Measurements from ENCODE around the gene WBP2. TPM values are rescaled to one million over a fixed set of nuclear protein-coding genes. Genes with fewer than 3 reads are reported as not detected.
A peak's percentile ranks its signal among the peaks of the same experiment; 100 is the strongest.
"Not testable (repeated sequence)": the region's sequence is repeated elsewhere in the genome, so short reads cannot be mapped to it uniquely, and the experiment has no call there.

The WBP2 gene
- total RNA-seq, 1 donor from 2014 or later = 33.9 TPM

DNA sequence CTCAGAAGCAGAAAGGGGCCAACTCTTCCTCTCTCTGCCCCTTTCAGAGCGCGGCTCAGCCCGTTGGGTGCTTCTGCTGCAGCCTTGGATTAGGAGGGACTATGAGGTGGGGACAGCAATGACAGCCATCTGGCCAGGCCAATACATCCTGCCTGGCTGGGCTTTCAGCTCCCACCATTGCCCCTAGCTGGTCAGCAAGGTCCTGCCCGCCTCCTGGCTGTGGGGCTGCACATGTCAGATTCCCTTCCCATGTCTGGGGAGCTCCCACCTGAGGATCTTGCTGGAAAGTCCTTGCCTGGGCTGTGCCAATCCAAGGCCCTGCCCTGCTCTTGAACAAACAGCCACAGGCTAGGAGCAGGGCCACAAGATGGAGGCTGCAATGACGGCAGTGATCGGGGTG lies 33.3 kb upstream of the WBP2 start:
- no peak for DNase-seq

DNA sequence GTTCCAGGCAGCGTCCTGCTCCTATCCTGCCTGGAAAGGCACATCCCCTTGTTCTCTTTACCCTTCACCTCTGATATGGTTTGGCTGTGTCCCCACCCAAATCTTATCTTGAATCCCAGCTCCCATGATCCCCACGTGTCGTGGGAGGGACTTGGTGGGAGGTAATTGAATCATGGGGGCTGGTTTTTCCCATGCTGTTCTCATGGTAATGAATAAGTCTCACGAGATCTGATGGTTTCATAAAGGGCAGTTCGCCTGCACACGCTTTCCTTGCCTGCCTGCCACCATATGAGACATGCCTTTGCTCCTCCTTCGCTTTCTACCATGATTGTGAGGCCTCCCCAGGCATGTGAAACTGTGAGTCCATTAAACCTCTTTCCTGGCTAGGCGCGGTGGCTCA lies 30.7 kb upstream of the WBP2 start:
- not testable (repeated sequence) for DNase-seq

DNA sequence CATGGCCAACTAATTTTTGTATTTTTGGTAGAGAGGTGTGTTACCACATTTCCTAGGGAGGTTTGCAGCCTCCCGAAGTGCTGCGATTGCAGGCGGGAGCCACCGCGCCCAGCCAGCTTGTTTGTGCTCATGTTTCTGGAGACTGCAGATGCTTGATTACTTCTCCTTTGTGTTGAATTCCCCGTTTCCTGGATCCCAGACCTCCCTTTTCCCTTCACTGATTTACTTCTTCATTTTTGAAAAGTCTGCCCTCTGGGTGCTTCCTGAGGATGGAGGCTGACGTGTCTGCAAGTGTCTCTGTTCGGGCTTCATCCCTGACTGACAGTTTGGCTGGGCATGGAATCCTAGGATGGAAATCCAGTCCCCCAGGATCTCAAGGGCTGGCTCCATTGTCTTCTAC lies 30.3 kb upstream of the WBP2 start:
- DNase-seq = no peak

DNA sequence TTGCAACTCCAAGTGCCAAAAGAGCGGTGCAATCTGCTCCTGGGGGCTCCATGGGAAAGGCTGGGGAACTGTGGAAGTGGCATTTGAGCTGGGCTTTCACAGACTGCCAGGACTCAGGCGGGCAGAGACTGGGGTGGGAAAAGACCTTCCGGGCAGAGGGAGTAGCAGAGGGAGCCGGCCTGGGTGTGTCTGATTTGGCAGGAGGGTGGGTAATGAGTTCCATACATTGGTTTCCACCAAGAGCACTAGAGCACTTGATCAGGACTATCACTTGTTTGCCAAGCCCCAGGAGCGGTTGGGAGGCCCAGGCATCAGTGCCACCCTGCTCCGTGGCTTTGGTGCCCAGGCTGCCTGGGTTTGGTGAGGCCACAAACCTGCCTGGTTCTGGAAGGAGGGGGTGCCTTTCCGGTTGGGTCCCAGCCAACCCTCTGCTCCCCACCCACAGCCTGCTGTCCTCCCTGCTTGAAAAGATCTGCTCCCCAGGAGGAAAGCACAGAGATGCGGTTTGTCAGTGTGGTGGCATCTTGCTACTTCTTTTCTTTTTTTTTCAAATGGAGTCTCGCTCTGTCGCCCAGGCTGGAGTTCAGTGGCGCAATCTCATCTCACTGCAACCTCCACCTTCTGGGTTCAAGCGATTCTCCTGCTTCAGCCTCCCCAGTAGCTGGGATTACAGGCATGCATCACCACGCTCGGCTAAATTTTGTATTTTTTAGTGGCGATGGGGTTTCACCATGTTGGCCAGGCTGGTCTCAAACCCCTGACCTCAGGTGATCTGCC lies 26.7 kb upstream of the WBP2 start:
- no peak for DNase-seq

DNA sequence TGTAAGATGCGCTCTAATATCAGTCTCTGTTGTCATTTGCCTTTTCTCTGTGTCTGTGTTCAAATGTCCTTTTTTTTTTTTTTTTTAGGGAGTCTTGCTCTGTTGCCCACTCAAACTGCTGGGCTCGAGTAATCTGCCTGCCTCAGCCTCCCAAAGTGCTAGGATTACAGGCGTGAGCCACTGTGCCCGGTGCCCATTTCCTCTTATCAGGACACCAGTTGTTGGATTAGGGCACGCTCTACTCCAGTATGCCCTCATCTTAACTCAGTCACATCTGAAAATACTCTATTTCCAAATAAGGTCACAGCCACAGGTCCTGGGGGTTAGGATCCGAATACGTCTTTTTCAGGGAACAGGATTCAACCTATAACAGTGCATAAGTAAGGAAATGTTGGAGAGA lies 25.1 kb upstream of the WBP2 start:
- DNase-seq = no peak

DNA sequence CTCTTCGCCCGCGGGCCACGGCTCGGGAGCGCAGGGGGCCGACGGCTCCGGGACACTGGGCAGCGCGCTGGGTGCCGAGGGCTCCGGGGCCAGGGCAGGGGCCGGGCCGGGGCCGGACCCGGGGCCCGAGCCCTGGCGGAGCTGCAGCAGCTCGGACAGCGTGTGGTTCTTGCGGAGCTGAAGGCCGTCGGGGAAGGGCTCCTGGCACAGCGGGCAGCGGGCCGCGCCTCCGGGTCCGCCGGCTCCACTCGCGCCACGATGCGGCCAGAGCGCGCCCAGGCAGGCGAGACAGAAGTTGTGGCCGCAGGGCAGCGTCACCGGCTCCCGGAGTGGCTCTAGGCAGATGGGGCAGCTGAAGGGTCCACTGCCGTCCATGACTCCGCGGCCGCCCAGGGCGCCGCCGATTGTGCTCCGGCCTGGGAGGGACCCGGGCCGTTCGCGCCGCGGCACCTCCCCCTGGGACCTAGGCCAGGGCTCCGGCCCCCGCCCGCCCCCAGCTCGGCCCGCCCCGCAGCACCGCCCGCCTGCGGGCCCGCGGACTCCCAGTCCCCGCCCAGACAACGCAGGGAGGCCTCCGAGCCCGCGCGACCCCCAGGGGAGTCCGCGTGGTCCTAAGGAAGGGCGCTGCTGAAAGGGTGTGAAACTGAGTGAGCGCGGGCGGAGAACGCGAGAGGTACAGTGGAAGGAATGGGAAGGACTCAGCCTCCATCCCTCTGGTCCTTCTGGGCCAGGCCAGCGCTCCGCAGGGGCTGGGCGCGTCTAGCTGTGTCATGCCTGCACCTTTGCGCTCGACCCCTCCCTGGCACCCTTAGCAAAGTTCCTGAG lies 23.3 kb upstream of the WBP2 start, which contains the start of gene TRIM47:
TSS of gene TRIM47 (minus strand) at position 408 of the 825 bp plus-strand sequence. CDS start at position 375, 33 bp downstream.
- no peak for DNase-seq

DNA sequence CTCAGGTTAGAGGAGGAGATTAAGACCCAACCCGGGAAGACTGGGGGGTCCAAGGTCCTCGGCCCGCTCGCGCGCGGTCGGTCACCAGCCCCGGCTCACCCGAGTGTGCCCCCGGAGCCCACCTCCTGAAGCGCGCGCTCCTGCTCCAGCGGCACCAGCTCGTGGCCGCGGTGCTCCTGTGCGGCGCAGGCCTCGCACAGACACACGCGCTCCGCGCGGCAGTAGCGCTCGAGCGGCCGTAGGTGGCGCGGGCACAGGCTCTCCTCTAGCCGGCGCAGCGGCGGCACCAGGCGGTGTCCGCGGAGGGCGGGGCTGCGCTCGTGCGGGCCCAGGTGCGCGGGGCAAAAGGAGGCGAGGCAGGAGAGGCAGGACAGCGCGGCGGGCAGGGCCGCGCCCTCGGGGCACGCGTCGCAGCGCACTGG lies 22.6 kb upstream of the WBP2 start:
- DNase-seq = no peak

DNA sequence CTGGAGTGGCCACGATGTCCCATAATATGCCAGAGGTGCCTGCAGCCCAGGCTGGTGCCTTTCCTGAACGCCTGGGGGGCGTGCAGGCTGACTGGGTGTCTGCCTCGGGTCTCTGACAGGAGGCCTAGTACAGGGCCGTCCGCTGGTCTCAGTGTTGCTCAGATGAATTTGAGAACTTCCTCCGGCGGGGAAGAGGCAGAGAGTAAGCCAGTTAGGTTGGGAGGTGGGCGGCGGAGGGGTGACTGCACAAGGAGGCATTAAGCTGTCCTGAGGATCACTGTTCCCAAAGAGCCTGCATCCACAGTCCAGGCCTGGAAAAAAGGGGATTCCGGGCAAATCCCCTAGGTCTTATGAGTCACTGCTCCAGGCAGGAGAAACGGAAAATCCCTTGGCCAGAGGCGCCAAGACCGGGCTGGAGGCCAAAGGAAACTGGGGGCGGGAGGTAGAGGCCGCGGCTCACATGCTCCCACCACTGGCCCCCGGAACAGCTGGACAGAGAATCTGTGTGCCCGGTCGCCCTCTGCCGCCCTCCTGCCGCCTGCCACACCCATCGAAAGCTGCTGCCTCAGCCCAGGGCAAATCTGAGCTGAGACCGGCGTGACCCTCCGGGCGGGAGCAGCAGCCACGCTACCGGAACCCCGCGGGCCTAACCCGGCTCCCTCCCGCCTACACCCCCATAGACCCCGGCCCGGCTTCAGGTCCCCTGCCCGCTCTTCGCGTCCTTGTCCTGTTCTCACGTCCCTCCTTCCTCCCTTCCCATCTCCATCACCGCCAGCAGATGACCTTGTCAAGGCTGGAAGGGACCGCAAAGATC lies 22.0 kb upstream of the WBP2 start:
- peak; percentile 84 for DNase-seq

DNA sequence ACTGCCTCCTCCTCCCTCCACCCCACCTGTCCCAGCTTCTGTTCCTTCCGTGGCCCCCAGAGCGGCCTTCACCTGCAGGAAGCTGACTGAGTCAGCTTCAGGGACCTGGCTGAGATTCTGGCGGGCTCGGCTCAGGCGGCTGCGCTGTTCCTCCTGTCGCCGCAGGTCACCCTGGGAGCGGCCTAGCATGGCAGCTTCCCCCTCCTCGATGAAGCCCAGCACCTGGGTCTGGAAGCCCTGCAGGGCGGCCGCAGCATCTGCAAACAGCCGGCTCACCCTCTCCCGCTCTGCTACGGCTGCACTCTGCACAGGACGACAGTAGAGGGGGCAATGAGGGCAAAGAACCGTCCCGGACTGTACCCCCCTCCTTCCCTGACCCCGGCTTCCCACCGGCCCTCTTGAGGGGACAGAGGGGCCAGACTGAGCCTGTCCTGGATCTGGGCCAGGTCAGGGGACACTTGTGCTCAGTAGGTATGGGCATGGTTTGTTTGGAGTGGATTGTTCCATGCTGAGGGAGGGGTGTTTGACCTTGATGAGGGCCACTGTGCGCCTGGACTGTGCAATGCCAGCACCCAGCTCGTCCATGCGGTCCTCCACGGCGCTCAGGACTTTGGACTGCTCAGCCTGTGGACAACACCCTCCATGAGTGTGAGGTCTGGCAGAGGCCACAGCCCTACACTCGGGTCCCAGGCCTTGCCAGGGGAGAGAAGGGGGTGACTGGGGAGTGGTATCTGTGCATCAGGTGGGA lies 21.2 kb upstream of the WBP2 start:
- no peak for DNase-seq

DNA sequence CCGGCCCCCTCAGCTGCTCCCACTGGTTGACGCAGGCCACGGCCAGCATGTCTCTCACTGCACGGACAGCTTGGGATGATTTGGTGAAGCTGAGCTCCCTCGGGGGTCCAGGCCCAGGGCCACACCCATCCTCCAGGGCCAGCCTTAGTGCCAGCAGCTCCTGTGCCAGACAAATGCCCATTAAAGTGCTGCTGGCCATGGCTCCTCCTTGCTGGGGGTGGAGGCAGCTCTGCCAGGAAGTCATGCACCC lies 20.7 kb upstream of the WBP2 start:
- no peak for DNase-seq

DNA sequence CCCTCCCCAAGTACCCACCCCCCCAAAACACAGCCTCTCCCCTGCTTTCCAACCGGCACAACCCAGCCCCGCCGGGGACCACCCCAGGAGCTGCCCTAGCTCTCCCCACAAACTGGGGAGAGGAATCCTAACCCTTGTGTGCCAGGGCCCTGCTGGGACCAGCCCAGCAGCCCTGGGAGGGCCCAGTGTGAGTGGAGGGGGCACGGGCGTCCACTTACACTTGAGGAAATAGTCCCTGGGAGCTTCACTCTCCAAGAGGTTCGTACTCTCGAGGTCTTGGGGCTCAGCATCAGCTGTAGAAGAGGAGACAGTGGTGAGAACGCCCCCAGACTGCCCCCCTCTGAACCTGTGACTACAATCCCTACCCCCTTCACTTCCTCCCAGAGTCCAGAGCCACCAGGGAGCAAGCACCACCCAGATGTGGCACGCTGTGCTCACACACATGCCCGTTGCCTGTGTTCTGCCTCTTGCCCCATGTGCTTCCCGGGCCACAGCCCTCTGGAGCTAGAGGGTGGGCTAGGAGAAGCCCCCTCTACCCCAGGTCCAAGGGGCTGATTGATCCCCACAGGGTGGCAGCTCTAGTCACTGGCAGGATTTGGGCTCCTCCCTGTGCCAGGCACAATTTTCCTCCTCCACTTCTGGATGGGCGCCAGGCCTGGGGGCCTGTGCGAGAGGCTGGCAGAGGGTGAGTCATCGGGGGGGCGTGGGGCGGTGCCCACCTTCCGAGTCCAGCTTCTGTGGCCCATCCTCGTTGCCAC lies 20.2 kb upstream of the WBP2 start:
- no peak for DNase-seq

DNA sequence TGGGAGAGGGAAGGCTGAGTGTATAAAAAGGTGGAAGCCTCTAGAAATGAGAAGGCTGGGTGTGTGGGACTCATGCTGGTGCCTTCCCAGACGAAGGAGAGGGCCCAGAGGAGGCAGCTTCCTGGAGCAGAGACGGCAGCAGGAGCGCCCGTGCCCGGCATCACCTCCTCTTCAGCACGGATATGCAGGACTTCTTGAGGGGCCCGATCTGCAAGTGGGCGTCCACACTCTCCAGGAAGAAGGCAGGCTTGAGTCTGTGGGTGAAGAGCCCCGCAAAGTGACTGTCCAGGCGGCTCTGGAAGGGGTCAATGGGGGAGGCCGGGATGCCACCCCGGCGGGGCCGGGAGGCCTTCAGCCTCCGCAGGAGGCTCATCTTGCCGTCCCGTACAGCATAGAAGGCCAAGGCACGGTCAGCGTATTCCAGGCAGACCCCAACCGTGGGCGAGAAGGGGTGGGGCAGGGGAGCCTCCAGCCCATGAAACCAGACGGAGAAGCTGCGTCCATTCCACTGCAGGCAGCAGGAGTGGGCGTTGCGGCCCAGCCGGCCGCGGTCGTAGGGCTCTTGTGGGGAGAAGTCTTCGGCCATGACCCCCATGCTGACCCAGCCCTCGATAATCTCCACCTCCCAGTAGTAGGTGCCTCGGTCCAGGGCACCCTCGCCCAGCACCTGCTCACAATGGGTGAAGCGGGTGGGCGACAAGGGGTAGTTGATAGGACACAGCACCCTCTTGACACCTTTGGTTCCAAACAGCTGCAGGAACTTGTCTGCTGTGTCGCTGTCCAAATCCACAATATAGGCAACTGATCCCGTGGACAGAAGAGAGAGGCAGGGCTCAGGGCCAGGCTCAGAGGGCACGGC lies 19.4 kb upstream of the WBP2 start:
- no peak for DNase-seq

DNA sequence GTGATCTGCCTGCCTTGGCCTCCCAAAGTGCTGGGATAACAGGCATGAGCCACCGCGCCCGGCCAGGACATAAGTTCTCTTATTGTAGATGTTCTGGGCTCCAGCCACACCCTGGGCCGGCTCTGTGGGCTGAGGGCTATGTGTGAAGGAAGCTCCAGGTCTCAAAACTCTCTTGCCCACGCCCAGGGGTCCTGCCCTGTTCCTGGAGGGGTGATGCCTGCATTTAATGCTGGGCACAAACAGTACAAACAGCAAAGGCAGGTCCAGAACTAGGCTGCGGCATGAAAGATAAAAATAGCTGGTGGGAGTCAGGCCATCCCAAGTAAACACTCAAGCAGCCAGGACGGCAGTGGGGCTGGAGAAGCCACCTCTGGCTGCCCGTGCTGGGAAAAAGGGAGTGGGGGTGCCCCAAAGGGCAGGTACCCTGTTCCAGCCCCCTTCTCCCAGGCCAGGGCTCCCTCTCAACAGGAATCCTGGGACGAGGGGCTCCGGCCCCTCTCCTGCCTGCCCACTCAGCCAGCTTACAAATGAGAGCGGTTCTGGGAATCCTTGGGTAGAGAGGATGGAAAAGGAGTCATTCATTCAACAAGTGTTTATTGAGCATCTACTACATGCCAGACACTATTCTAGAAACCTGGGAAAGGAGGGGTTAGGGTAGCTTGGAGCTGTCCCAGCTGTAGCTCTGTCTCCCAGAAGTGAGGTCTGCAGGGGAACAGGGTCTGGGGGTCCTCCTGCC lies 18.6 kb upstream of the WBP2 start:
- DNase-seq = no peak

DNA sequence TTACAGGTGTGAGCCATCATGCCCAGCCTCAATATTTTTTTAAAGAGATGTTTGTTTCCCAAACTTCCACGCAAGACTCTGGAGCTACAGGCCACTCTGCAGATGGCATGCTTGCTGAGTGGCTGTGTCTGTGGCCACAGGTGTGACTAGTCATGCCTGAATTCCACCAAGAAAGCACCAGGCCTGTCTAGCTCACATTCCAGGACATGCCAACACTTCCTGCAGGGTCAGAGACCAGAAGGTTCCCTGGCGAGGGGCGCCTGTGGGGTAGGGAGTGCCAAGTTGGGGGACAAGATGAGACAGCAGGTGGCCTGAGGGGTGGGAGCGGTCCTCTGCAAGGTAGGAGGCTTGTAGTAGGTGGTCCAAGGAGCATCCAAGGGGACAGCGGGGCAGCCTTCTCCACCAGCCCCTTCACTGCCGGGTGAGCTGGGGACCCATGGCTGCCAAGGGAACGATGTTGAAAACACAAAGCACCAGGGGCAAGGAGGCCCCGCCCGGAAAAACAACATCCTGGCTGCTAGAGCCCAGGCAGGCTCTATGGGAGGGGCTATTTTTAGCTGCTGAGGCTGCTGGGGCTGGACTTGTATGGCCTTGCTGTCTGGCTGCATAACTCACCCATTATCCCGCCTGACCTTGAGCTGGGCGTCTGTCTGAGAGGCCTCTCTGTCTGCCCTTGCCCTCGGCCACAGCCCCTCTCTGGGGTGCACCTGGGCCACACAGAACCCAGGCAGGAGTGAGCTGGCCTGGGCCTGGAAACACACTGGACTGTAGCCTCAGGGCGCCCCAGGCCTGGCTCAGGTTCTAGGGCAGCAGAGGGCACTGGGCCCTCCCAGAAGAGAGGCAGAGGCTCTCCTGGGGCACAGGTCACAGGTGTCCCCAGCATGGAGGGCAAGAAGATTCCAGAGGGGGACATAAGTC lies 17.6 kb upstream of the WBP2 start:
- DNase-seq = peak; percentile 61

DNA sequence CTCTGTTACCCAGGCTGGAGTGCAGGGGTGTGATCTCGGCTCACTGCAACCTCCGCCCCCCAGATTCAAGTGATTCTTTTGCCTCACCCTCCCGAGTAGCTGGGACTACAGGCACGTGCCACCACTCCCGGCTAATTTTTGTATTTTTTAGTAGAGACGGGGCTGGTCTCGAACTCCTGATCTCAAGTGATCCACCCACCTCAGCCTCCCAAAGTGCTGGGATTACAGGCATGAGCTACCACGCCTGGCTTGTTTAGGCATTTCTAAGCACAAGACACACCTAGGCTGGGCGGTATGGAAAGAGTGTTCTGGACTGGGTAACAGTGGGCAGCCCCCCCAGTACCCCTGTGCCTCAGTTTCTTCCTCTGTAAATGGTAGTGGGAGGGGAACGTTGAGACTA lies 15.1 kb upstream of the WBP2 start:
- DNase-seq = not testable (repeated sequence)

DNA sequence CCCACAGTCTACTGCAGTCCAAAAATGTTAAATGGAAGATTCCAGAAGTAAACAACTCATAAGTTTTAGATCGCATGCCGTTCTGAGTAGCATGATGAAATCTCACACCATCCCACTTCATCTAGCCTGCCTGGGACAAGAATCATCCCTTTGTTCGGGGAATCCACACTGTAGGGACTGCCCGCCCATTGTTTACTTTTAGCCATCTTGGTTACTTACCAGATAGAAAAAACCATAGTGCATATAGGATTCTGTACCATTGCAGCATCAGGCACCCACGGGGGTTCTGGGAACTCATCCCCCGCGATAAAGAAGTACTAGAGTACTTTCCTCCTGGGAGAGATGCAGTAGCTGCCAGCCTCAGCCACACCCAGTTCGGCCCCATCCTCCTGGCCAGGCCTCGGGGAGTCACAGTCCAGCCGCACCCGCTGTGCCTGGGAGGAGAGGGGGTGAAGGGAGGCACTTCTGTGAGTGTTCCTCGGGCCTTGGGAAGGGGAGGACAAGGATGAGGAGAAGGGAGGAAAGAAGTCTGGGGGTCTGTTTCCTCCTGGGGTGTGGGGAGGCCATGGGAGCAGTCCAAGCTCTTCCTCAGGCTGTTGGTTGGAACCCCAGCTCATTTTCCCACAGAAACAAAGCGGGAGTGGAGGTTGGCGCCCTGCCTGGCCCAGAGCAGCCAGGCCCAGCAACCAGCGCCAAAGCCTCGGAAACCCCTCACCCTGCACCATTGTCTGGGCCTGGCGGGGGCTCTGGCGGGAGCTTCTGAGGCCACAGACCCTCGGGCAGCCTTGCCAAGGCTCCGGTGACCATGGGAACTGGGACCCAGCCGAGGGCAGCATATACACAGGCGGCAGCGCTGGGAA lies 14.4 kb upstream of the WBP2 start:
- peak; percentile 22 for DNase-seq

DNA sequence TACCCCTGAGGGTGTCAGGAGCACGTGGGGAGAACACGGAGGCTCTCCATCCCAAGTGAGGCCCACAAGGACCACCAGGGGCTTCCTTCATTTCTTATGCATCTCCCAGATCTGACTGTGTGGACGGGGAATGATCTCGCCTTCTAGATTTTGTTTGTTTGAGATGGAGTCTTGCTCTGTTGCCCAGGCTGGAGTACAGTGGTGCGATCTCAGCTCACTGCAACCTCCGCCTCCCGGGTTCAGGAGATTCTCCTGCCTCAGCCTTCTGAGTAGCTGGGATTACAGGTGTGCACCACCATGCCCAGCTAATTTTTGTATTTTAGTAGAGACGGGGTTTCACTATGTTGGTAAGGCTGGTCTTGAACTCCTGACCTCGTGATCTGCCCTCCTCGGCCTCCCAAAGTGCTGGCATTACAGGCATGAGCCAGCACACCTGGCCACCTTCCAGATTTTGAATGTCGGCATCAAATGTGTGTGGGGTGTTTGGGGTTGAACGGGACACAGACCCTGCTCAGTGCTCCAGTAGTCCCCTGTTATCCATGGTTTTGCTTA lies 13.7 kb upstream of the WBP2 start:
- DNase-seq = not testable (repeated sequence)

Data from skin of body (tissue), 2 donors.